HEK293T (cell line): ENCODE data around the gene ACTRT2.

Experiments
- CTCF ChIA-PET: fragments of 350-600 bp; formaldehyde crosslinking; extraction: SDS; loops from one replicate; lab custom pipeline; 2021; ENCODE audit warnings: antibody characterized with exemption, inconsistent platforms; lab: Yijun Ruan, JAX
- POLR2A ChIA-PET: fragments of 350-600 bp; formaldehyde crosslinking; extraction: SDS; loops from one replicate; lab custom pipeline; 2020; ENCODE audit warnings: antibody characterized with exemption, inconsistent platforms; lab: Yijun Ruan, JAX
- DNase-seq: peaks from one replicate; pipeline ENCODE4 v3.0.0; 2012; ENCODE audit warnings: mixed read lengths; ENCODE audit errors: extremely low spot score
- ARNT ChIP-seq: fragments of 450-650 bp; IDR thresholded peaks from 2 replicates; pipeline ENCODE4 v1.6.1; 2017; ENCODE audit warnings: mild to moderate bottlenecking
- BHLHE40 ChIP-seq: fragments of 450-650 bp; IDR thresholded peaks from 2 replicates; pipeline ENCODE4 v1.6.1; 2016; ENCODE audit warnings: mild to moderate bottlenecking, moderate library complexity, borderline replicate concordance
- CTBP1 ChIP-seq: fragments of 450-650 bp; IDR thresholded peaks from 2 replicates; pipeline ENCODE4 v1.6.1; 2016; ENCODE audit warnings: borderline replicate concordance
- ELF4 ChIP-seq: fragments of 450-650 bp; IDR thresholded peaks from 2 replicates; pipeline ENCODE4 v1.6.1; 2017; ENCODE audit warnings: antibody characterized with exemption
- FOXA1 ChIP-seq: fragments of 450-650 bp; IDR thresholded peaks from 2 replicates; pipeline ENCODE4 v1.6.1; 2016; ENCODE audit warnings: mild to moderate bottlenecking
- FOXK2 ChIP-seq: fragments of 450-650 bp; IDR thresholded peaks from 2 replicates; pipeline ENCODE4 v1.6.1; 2016; ENCODE audit warnings: mild to moderate bottlenecking
- FOXM1 ChIP-seq: fragments of 450-650 bp; IDR thresholded peaks from 2 replicates; pipeline ENCODE4 v1.6.1; 2017; ENCODE audit warnings: mild to moderate bottlenecking, borderline replicate concordance
- HDGF ChIP-seq: fragments of 450-650 bp; IDR thresholded peaks from 2 replicates; pipeline ENCODE4 v1.6.1; 2017; ENCODE audit warnings: antibody characterized with exemption, borderline replicate concordance
- L3MBTL2 ChIP-seq: fragments of 450-650 bp; conservative IDR thresholded peaks from 2 replicates; pipeline ENCODE4 v1.6.1; 2016; ENCODE audit warnings: mild to moderate bottlenecking
- LEF1 ChIP-seq: fragments of 450-650 bp; IDR thresholded peaks from 2 replicates; pipeline ENCODE4 v1.6.1; 2017; ENCODE audit warnings: mild to moderate bottlenecking, borderline replicate concordance
- NFRKB ChIP-seq: fragments of 450-650 bp; IDR thresholded peaks from 2 replicates; pipeline ENCODE4 v1.6.1; 2016; ENCODE audit warnings: mild to moderate bottlenecking, moderate library complexity
- PKNOX1 ChIP-seq: fragments of 450-650 bp; IDR thresholded peaks from 2 replicates; pipeline ENCODE4 v1.6.1; 2016
- SP1 ChIP-seq: fragments of 450-650 bp; IDR thresholded peaks from 2 replicates; pipeline ENCODE4 v1.6.1; 2017
- SUZ12 ChIP-seq: fragments of 450-650 bp; IDR thresholded peaks from 2 replicates; pipeline ENCODE4 v1.6.1; 2016; ENCODE audit warnings: mild to moderate bottlenecking
- TARDBP ChIP-seq: fragments of 450-650 bp; IDR thresholded peaks from 2 replicates; pipeline ENCODE4 v1.6.1; 2016
- ZNF384 ChIP-seq: fragments of 450-650 bp; IDR thresholded peaks from 2 replicates; pipeline ENCODE4 v1.6.1; 2016

ACTRT2 gene

GRCh38 chr1:3063379-3064295, 42.4 kb downstream of the ACTRT2 start:
- no peak for DNase-seq
- ChIA-PET POLR2A (no interaction called here), CTCF (no interaction called here)
- TF ChIP-seq ZNF384 (no peak), LEF1 (no peak), SP1 (no peak), L3MBTL2 (no peak), FOXM1 (no peak), PKNOX1 (no peak), SUZ12 (no peak)

GRCh38 chr1:3064296-3064850, 43.1 kb downstream of the ACTRT2 start:
- POLR2A ChIA-PET = no interaction called here
- CTCF ChIA-PET = no interaction called here
- DNase-seq = no peak
- no peak for TF ChIP-seq HDGF
- no peak for TF ChIP-seq LEF1
- no peak for TF ChIP-seq FOXK2
- no peak for TF ChIP-seq PKNOX1
- no peak for TF ChIP-seq TARDBP
- TF ChIP-seq FOXM1 = no peak
- TF ChIP-seq BHLHE40 = no peak
- TF ChIP-seq ELF4 = no peak

- TF ChIP-seq ZNF384 (no peak), SUZ12 (no peak), NFRKB (no peak), L3MBTL2 (no peak)
- CTCF ChIA-PET = no interaction called here
- no peak for DNase-seq
- POLR2A ChIA-PET = no interaction called here
These were observed 43.6 kb downstream of the ACTRT2 start for GRCh38 chr1:3064901-3065300.

GRCh38 chr1:3065396-3065795, 44.1 kb downstream of the ACTRT2 start:
- no peak for DNase-seq
- CTCF ChIA-PET = no interaction called here
- POLR2A ChIA-PET = no interaction called here
- TF ChIP-seq FOXK2 (no peak), NFRKB (no peak), L3MBTL2 (no peak), SUZ12 (no peak), LEF1 (no peak)

- TF ChIP-seq SP1 (no peak), CTBP1 (no peak), SUZ12 (no peak), L3MBTL2 (no peak), TARDBP (no peak), BHLHE40 (no peak), FOXK2 (no peak), HDGF (no peak), ELF4 (no peak), ZNF384 (no peak)
- ChIA-PET CTCF (no interaction called here), POLR2A (no interaction called here)
- DNase-seq = no peak
These were observed 44.5 kb downstream of the ACTRT2 start for GRCh38 chr1:3065797-3066196.

- CTCF ChIA-PET = no interaction called here
- TF ChIP-seq NFRKB = no peak
- TF ChIP-seq CTBP1 = no peak
- TF ChIP-seq FOXK2 = no peak
- TF ChIP-seq ZNF384 = no peak
- TF ChIP-seq PKNOX1 = no peak
- no peak for TF ChIP-seq SP1
- TF ChIP-seq FOXA1 = no peak
- no peak for TF ChIP-seq L3MBTL2
- TF ChIP-seq FOXM1 = no peak
- TF ChIP-seq ARNT = no peak
- POLR2A ChIA-PET = no interaction called here
- DNase-seq = no peak
These were observed 45.0 kb downstream of the ACTRT2 start for GRCh38 chr1:3066250-3066711.

GRCh38 chr1:3066826-3067225, 45.6 kb downstream of the ACTRT2 start:
- DNase-seq = no peak
- TF ChIP-seq FOXM1 (no peak), FOXK2 (no peak), ZNF384 (no peak), TARDBP (no peak), ARNT (no peak), SUZ12 (no peak), LEF1 (no peak), HDGF (no peak), FOXA1 (no peak), BHLHE40 (no peak), ELF4 (no peak)
- POLR2A ChIA-PET = no interaction called here
- CTCF ChIA-PET = no interaction called here
